A673 (cell line): Measurements from ENCODE around the gene TBC1D19. TPM values are rescaled to one million over a fixed set of nuclear protein-coding genes. Genes with fewer than 3 reads are reported as not detected.

Experiments
- BruUV-seq: library from RNA; stranded (reverse); fragments of 400-500 nt; replicated peaks from 2 replicates; lab custom pipeline; 2021; lab: Mats Ljungman, UMichigan
- CTCF ChIA-PET: fragments of 300-600 bp; sonication (Branson Sonifier 250); formaldehyde crosslinking; loops from one replicate; lab custom pipeline; 2022; ENCODE audit warnings: antibody characterized with exemption; lab: Charles Lee
- POLR2A ChIA-PET: fragments of 300-600 bp; sonication (Branson Sonifier 250); formaldehyde crosslinking; loops from one replicate; lab custom pipeline; 2022; ENCODE audit warnings: antibody characterized with exemption; ENCODE audit not compliant: low non-redundant PET; lab: Charles Lee
- DNase-seq: peaks from one replicate; pipeline ENCODE4 v3.0.0-alpha.2; 2015; ENCODE audit warnings: low spot score
- H3K27ac ChIP-seq: fragments of 200-600 bp; sonication (generic); 2 replicates; pipeline ENCODE4 v1.5.1; 2016; ENCODE audit warnings: mixed run types, low read depth, mild to moderate bottlenecking, mixed read lengths, antibody characterized with exemption, low read length; ENCODE audit not compliant: poor library complexity, severe bottlenecking
- H3K27me3 ChIP-seq: fragments of 200-600 bp; sonication (generic); replicated peaks from 2 replicates; pipeline ENCODE4 v1.6.1; 2017; ENCODE audit warnings: mixed run types, low read depth, mild to moderate bottlenecking, mixed read lengths, antibody characterized with exemption, low read length; ENCODE audit not compliant: insufficient read depth, poor library complexity
- H3K36me3 ChIP-seq: fragments of 200-600 bp; sonication (generic); 2 replicates; pipeline ENCODE4 v1.6.1; 2016; ENCODE audit warnings: mixed run types, mild to moderate bottlenecking, mixed read lengths, antibody characterized with exemption, low read length; ENCODE audit not compliant: insufficient read depth, poor library complexity, severe bottlenecking
- H3K4me1 ChIP-seq: fragments of 200-600 bp; sonication (generic); 2 replicates; pipeline ENCODE4 v1.6.1; 2017; ENCODE audit warnings: mixed run types, mild to moderate bottlenecking, mixed read lengths, antibody characterized with exemption, low read length; ENCODE audit not compliant: insufficient read depth, poor library complexity, severe bottlenecking
- H3K4me3 ChIP-seq: fragments of 200-600 bp; sonication (generic); 2 replicates; pipeline ENCODE4 v1.5.1; 2016; ENCODE audit warnings: low read depth, mixed run types, mild to moderate bottlenecking, mixed read lengths, low read length; ENCODE audit not compliant: poor library complexity, severe bottlenecking
- H3K9me3 ChIP-seq: fragments of 200-600 bp; sonication (generic); 2 replicates; pipeline ENCODE4 v1.6.1; 2016; ENCODE audit warnings: mixed run types, low read depth, mild to moderate bottlenecking, mixed read lengths, antibody characterized with exemption, low read length; ENCODE audit not compliant: poor library complexity, severe bottlenecking
- CTCF ChIP-seq: fragments of 300-800, 200-600 bp; sonication (generic); conservative IDR thresholded peaks from 2 replicates; pipeline ENCODE4 v1.5.1; 2017; ENCODE audit warnings: low read depth, mild to moderate bottlenecking, antibody characterized with exemption, low read length, moderate library complexity, mixed read lengths
- EZH2 ChIP-seq: fragments of 200-600 bp; sonication (generic); IDR thresholded peaks from 2 replicates; pipeline ENCODE4 v1.6.1; 2017; ENCODE audit warnings: borderline replicate concordance, low read depth, mild to moderate bottlenecking, mixed read lengths, antibody characterized with exemption, low read length; ENCODE audit not compliant: poor library complexity, severe bottlenecking
- intact Hi-C: fragments of 100-400 bp; cut with micrococcal nuclease; formaldehyde crosslinking; loops from one replicate; pipeline ENCODE4 v1.10.0; 2022; ENCODE audit not compliant: unreplicated experiment
- total RNA-seq: library from RNA; stranded (reverse); gene quantifications from 2 replicates; pipeline ENCODE4 v1.2.3, GENCODE V29; 2021

The TBC1D19 gene
- total RNA-seq, 1 experiment from 2014 or later, result 9.9 TPM

DNA sequence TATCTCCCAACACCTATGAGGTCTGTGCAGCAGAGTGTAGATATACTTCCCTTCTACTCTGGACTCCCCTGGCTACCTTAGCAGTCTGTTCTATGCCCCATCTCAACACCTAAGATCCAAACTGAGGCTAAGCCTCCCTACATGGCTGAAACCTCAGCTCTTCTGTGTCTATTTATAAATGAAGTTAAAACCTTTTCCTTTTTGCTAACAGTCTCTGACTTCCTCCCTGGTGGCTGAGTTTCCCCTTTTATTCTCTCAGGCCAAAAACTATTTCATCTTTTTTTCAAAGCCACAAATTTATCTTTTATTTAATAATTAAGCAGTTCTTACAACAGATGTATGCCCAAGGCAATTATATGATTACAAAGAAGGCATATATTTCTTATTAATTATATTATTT, 164.9 kb downstream of the TBC1D19 start:
- ChIA-PET CTCF (no interaction called here), POLR2A (no interaction called here)
- no TSS peak for BruUV-seq
- Histone ChIP-seq H3K27me3 (no peaks in the 10 kb centered on the region), H3K36me3 (no peaks in the 10 kb centered on the region), H3K9me3 (no peaks in the 10 kb centered on the region), H3K27ac (no peak overlapping the region), H3K4me3 (no peak overlapping the region), H3K4me1 (no peaks in the 10 kb centered on the region)
- TF ChIP-seq CTCF (no peak), EZH2 (no peak)
- intact Hi-C loops, result no loop called here
- no peak for DNase-seq

DNA sequence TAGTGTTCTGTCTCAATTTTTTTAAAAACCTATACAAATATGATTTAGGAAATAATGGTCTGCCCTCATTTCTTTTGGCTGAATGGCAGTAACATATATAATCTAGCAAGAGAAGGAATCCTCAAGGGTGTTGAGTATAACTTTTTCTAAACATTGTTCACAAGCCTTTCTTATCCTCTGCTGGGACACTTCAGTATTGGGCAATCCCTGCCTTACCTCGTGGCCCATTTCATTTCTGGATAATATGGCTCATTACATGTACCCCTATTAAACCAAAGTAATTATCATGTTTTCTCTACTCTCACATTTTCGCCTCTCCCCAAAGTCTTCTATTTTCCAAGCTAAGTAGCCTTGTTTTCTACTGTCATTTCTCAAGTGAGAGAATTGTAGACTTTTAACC, 166.0 kb downstream of the TBC1D19 start:
- Histone ChIP-seq H3K36me3 (no peaks in the 10 kb centered on the region), H3K9me3 (no peaks in the 10 kb centered on the region), H3K4me3 (no peak overlapping the region), H3K27me3 (no peaks in the 10 kb centered on the region), H3K4me1 (no peaks in the 10 kb centered on the region), H3K27ac (no peak overlapping the region)
- no TSS peak for BruUV-seq
- CTCF ChIA-PET, result interaction anchor here (0.6 kb wide), 1 partner anchor 65 kb away, joined by 12 read pairs; no protein-coding TSS in a partner anchor
- TF ChIP-seq EZH2, result no peak
- TF ChIP-seq CTCF, result no peak
- intact Hi-C loops, result no loop called here
- DNase-seq, result no peak
- POLR2A ChIA-PET, result no interaction called here

DNA sequence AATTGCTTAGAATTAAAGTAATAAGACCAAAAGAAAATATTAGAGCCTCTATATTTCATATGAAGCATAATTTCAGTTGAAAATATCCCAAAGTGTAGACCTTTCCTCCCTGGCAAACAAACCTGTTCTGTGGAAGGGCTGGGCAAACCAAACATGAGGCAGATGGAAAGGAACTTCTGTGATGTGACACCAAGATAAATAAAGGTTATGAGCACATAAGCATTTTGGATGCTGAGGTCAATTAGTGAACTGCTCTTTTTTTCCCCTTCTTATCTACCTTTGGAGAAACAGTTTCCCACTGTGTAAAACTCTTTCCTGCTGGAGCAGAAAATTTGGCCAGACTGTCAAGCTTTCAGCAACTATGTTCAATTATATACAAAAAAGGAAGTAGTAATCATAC, 167.1 kb downstream of the TBC1D19 start:
- no TSS peak for BruUV-seq
- ChIA-PET CTCF (no interaction called here), POLR2A (no interaction called here)
- TF ChIP-seq EZH2 (no peak), CTCF (no peak)
- intact Hi-C loops, result no loop called here
- Histone ChIP-seq H3K4me1 (no peaks in the 10 kb centered on the region), H3K27ac (no peak overlapping the region), H3K27me3 (no peaks in the 10 kb centered on the region), H3K4me3 (no peak overlapping the region), H3K9me3 (no peaks in the 10 kb centered on the region), H3K36me3 (no peaks in the 10 kb centered on the region)
- no peak for DNase-seq
